Upper lobe of right lung (tissue), 1 donor: ENCODE results near the gene FCAMR. TPM values are rescaled to one million over a fixed set of nuclear protein-coding genes. Genes with fewer than 3 reads are reported as not detected.

ENCODE experiments used
- ATAC-seq: fragments of 200-7000 bp; cut with Tn5 transposase; one replicate; pipeline ENCODE4 v1.9.1; 2020; ENCODE audit warnings: mild to moderate bottlenecking, moderate library complexity
- DNase-seq: peaks from one replicate; pipeline ENCODE4 v3.0.0-alpha.2; 2020
- H3K27ac ChIP-seq: fragments of 200-600 bp; one replicate; pipeline ENCODE4 v1.8.0; 2022
- H3K27me3 ChIP-seq: fragments of 200-600 bp; one replicate; pipeline ENCODE4 v1.8.0; 2022; ENCODE audit warnings: mild to moderate bottlenecking
- H3K36me3 ChIP-seq: fragments of 200-600 bp; one replicate; pipeline ENCODE4 v1.8.0; 2022
- H3K4me1 ChIP-seq: fragments of 200-600 bp; one replicate; pipeline ENCODE4 v1.8.0; 2022
- H3K4me3 ChIP-seq: fragments of 200-600 bp; one replicate; pipeline ENCODE4 v1.8.0; 2022; ENCODE audit warnings: mild to moderate bottlenecking
- H3K9me3 ChIP-seq: fragments of 200-600 bp; one replicate; pipeline ENCODE4 v1.8.0; 2022
- CTCF ChIP-seq: fragments of 200-600 bp; IDR thresholded peaks from one replicate; pipeline ENCODE4 v1.8.0; 2022; ENCODE audit warnings: antibody characterized with exemption
- intact Hi-C: fragments of 100-400 bp; cut with DNase I; formaldehyde crosslinking; loops from one replicate; pipeline ENCODE4 v1.11.0; 2022
- total RNA-seq: library from RNA; stranded (reverse); fragmentation: NEBNext Ultra II Directional; extraction: Animal tissue kit (Norgen Biotek cat#: 25700); gene quantifications from one replicate; pipeline ENCODE4 v1.2.1, GENCODE V29; 2021
- donor health status: DM: no; HTN: yes; CAD: no; lungs with severe emphysema.

FCAMR gene
- total RNA-seq, 1 donor from 2014 or later, result not detected

GRCh38 chr1:206912445-206913095 lies 57.7 kb downstream of the FCAMR start:
- Histone ChIP-seq H3K9me3 (no peaks in the 10 kb centered on the region), H3K27me3 (no peaks in the 10 kb centered on the region), H3K4me1 (peaks cover 29% of the 10 kb centered on the region), H3K27ac (no peak overlapping the region), H3K4me3 (no peak overlapping the region), H3K36me3 (no peaks in the 10 kb centered on the region)
- TF ChIP-seq CTCF, result peak; percentile 90
- DNase-seq (no peak), ATAC-seq (peak; percentile 68)
- intact Hi-C loops, result no loop called here

GRCh38 chr1:206911064-206911663 lies 59.1 kb downstream of the FCAMR start:
- Histone ChIP-seq H3K4me3 (no peak overlapping the region), H3K27ac (no peak overlapping the region), H3K4me1 (peaks cover 29% of the 10 kb centered on the region), H3K27me3 (no peaks in the 10 kb centered on the region), H3K36me3 (no peaks in the 10 kb centered on the region), H3K9me3 (no peaks in the 10 kb centered on the region)
- intact Hi-C loops, result no loop called here
- ATAC-seq (peak; percentile 27), DNase-seq (no peak)
- peak; percentile 93 for TF ChIP-seq CTCF

- DNase-seq (no peak), ATAC-seq (peak; percentile 35)
- no peak for TF ChIP-seq CTCF
- Histone ChIP-seq H3K4me3 (peak overlapping the region; percentile 55), H3K9me3 (no peaks in the 10 kb centered on the region), H3K36me3 (no peaks in the 10 kb centered on the region), H3K27me3 (no peaks in the 10 kb centered on the region), H3K27ac (peak overlapping the region; percentile 75), H3K4me1 (peaks cover 29% of the 10 kb centered on the region)
- intact Hi-C loops, result no loop called here
These were observed 60.4 kb downstream of the FCAMR start for GRCh38 chr1:206909883-206910318.

GRCh38 chr1:206909161-206909882 lies 60.9 kb downstream of the FCAMR start:
- H3K4me3 ChIP-seq, result peak overlapping the region; percentile 55
- H3K4me1 ChIP-seq, result peaks cover 29% of the 10 kb centered on the region
- no peaks in the 10 kb centered on the region for H3K27me3 ChIP-seq
- peak; percentile 95 for DNase-seq
- H3K27ac ChIP-seq, result peak overlapping the region; percentile 75
- TF ChIP-seq CTCF, result no peak
- intact Hi-C loops, result no loop called here
- H3K36me3 ChIP-seq, result peaks cover 3% of the 10 kb centered on the region
- no peaks in the 10 kb centered on the region for H3K9me3 ChIP-seq
- peak; percentile 91 for ATAC-seq

GRCh38 chr1:206908038-206908437 lies 62.2 kb downstream of the FCAMR start:
- no peak for ATAC-seq
- Histone ChIP-seq H3K27me3 (no peaks in the 10 kb centered on the region), H3K4me3 (no peak overlapping the region), H3K9me3 (no peaks in the 10 kb centered on the region), H3K36me3 (peaks cover 8% of the 10 kb centered on the region), H3K27ac (no peak overlapping the region), H3K4me1 (peaks cover 29% of the 10 kb centered on the region)
- no peak for TF ChIP-seq CTCF
- no peak for DNase-seq
- intact Hi-C loops, result no loop called here

Other genes starting within 250 kb of the FCAMR start
- gene IL19, start 199.7 kb downstream of the FCAMR start, total RNA-seq, result not detected
- 0.67 TPM for gene IL10, start 198.0 kb downstream of the FCAMR start, total RNA-seq
- gene IL20, start 104.8 kb downstream of the FCAMR start, total RNA-seq, result not detected
- gene IL24, start 73.0 kb downstream of the FCAMR start, total RNA-seq, result not detected
- gene FCMR, start 48.5 kb downstream of the FCAMR start, total RNA-seq, result 12.6 TPM
- gene PIGR, start 24.0 kb downstream of the FCAMR start, total RNA-seq, result 700 TPM
- gene C1orf116, start 62.3 kb upstream of the FCAMR start, total RNA-seq, result 128 TPM
- gene YOD1, start 80.7 kb upstream of the FCAMR start, total RNA-seq, result 7.0 TPM
- gene PFKFB2, start 82.8 kb upstream of the FCAMR start, total RNA-seq, result 49.9 TPM
- 6.6 TPM for gene C4BPB, start 118.4 kb upstream of the FCAMR start, total RNA-seq
- 175 TPM for gene C4BPA, start 133.8 kb upstream of the FCAMR start, total RNA-seq